OCI-LY7 (cell line): ENCODE results near the gene FAM107B. TPM values are rescaled to one million over a fixed set of nuclear protein-coding genes. Genes with fewer than 3 reads are reported as not detected.
A peak's percentile ranks its signal among the peaks of the same experiment; 100 is the strongest.

Experiments
- BruUV-seq: library from RNA; stranded (reverse); fragments of 400-500 nt; replicated peaks from 2 replicates; lab custom pipeline; 2021; lab: Mats Ljungman, UMichigan
- CTCF ChIA-PET: fragments of 300-600 bp; sonication (Branson Sonifier 250); formaldehyde crosslinking; loops from one replicate; lab custom pipeline; 2022; ENCODE audit warnings: antibody characterized with exemption; ENCODE audit not compliant: unreplicated experiment; lab: Charles Lee
- POLR2A ChIA-PET: fragments of 300-600 bp; sonication (Branson Sonifier 250); formaldehyde crosslinking; loops from one replicate; lab custom pipeline; 2022; ENCODE audit warnings: antibody characterized with exemption; lab: Charles Lee
- DNase-seq: peaks from one replicate; pipeline ENCODE4 v3.0.0-alpha.2; 2015; ENCODE audit warnings: low spot score
- H2AFZ ChIP-seq: fragments of 200-600 bp; sonication (generic), shearing (Covaris generic); 2 replicates; pipeline ENCODE4 v1.6.1; 2014; ENCODE audit warnings: mild to moderate bottlenecking, antibody characterized with exemption, low read length, moderate library complexity
- H3K27ac ChIP-seq: fragments of 200-600 bp; sonication (generic); 2 replicates; pipeline ENCODE4 v1.5.1; 2014; ENCODE audit warnings: mixed run types, low read depth, mild to moderate bottlenecking, moderate library complexity, low read length, inconsistent platforms; ENCODE audit not compliant: poor library complexity, severe bottlenecking
- H3K36me3 ChIP-seq: fragments of 200-600 bp; sonication (generic); 2 replicates; pipeline ENCODE4 v1.6.1; 2014; ENCODE audit warnings: mild to moderate bottlenecking, antibody characterized with exemption, low read length, moderate library complexity, mixed read lengths; ENCODE audit not compliant: insufficient read depth
- H3K4me1 ChIP-seq: fragments of 200-600 bp; sonication (generic); 2 replicates; pipeline ENCODE4 v1.5.1; 2014; ENCODE audit warnings: mild to moderate bottlenecking, low read length; ENCODE audit not compliant: insufficient read depth, poor library complexity, severe bottlenecking
- H3K4me2 ChIP-seq: fragments of 200-600 bp; sonication (generic); 2 replicates; pipeline ENCODE4 v1.6.1; 2014; ENCODE audit warnings: mild to moderate bottlenecking, low read length
- H3K4me3 ChIP-seq: fragments of 200-600 bp; sonication (generic); 2 replicates; pipeline ENCODE4 v1.5.1; 2014; ENCODE audit warnings: mild to moderate bottlenecking, low read depth, low read length; ENCODE audit not compliant: poor library complexity, severe bottlenecking
- H3K79me2 ChIP-seq: fragments of 200-600 bp; sonication (generic); 2 replicates; pipeline ENCODE4 v1.6.1; 2016; ENCODE audit warnings: low read depth, mild to moderate bottlenecking, low read length, moderate library complexity, mixed read lengths; ENCODE audit not compliant: insufficient read depth
- H3K9me2 ChIP-seq: fragments of 200-600 bp; sonication (generic); 2 replicates; pipeline ENCODE4 v1.6.1; 2016; ENCODE audit warnings: mild to moderate bottlenecking, low read length, mixed read lengths; ENCODE audit not compliant: insufficient read depth
- H3K9me3 ChIP-seq: fragments of 200-600 bp; sonication (generic); 2 replicates; pipeline ENCODE4 v1.6.1; 2014; ENCODE audit warnings: mild to moderate bottlenecking, mixed run types, low read length, mixed read lengths
- H4K20me1 ChIP-seq: fragments of 200-600 bp; sonication (generic); 2 replicates; pipeline ENCODE4 v1.6.1; 2014; ENCODE audit warnings: mild to moderate bottlenecking, antibody characterized with exemption, low read length, moderate library complexity, mixed read lengths; ENCODE audit not compliant: insufficient read depth
- EZH2phosphoT487 ChIP-seq: fragments of 200-600 bp; sonication (generic); IDR thresholded peaks from 2 replicates; pipeline ENCODE4 v1.6.1; 2018; ENCODE audit warnings: low read depth, borderline replicate concordance, mild to moderate bottlenecking, mixed run types, antibody characterized with exemption, low read length, moderate library complexity, mixed read lengths
- intact Hi-C: fragments of 100-400 bp; cut with micrococcal nuclease; formaldehyde crosslinking; loops from one replicate; pipeline ENCODE4 v1.10.0; 2022; ENCODE audit not compliant: unreplicated experiment
- total RNA-seq, 2 experiments: library from RNA; depleted of rRNA in 1 of 2; stranded (reverse); fragments of >200 nt in 1 of 2; shearing (Covaris generic) in 1 of 2; gene quantifications; 2 replicates each; pipeline ENCODE4 v1.2.3, GENCODE V29; 2014 to 2022
- TF ChIP-seq, protein P1 (sequence below): fragments of 200-600 bp; sonication (generic); conservative IDR thresholded peaks from 2 replicates; pipeline ENCODE4 v1.5.1; 2014; ENCODE audit warnings: mild to moderate bottlenecking, antibody characterized with exemption, low read length, moderate library complexity, mixed read lengths

FAM107B gene
- total RNA-seq, 2 experiments from 2014 or later, result 114 to 398 TPM

GRCh38 chr10:14563359-14563940 lies 211.2 kb downstream of the FAM107B start:
- Histone ChIP-seq H3K9me2 (no peaks in the 10 kb centered on the region), H3K4me2 (peak overlapping the region; percentile 71), H3K36me3 (peaks cover 84% of the 10 kb centered on the region), H2AFZ (no peak overlapping the region), H4K20me1 (peaks cover 36% of the 10 kb centered on the region; the same call in 1 of the 2 replicates), H3K79me2 (peaks cover 100% of the 10 kb centered on the region), H3K9me3 (no peaks in the 10 kb centered on the region), H3K27ac (peak overlapping the region; percentile 30), H3K4me3 (peak overlapping the region; percentile 40), H3K4me1 (peaks cover 80% of the 10 kb centered on the region)
- no peak for TF ChIP-seq EZH2phosphoT487
- TF ChIP-seq, protein P1, sequence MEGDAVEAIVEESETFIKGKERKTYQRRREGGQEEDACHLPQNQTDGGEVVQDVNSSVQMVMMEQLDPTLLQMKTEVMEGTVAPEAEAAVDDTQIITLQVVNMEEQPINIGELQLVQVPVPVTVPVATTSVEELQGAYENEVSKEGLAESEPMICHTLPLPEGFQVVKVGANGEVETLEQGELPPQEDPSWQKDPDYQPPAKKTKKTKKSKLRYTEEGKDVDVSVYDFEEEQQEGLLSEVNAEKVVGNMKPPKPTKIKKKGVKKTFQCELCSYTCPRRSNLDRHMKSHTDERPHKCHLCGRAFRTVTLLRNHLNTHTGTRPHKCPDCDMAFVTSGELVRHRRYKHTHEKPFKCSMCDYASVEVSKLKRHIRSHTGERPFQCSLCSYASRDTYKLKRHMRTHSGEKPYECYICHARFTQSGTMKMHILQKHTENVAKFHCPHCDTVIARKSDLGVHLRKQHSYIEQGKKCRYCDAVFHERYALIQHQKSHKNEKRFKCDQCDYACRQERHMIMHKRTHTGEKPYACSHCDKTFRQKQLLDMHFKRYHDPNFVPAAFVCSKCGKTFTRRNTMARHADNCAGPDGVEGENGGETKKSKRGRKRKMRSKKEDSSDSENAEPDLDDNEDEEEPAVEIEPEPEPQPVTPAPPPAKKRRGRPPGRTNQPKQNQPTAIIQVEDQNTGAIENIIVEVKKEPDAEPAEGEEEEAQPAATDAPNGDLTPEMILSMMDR, result no peak
- TSS peak; percentile 14 for BruUV-seq
- POLR2A ChIA-PET, result interaction anchor here (0.5 to 1.3 kb wide), 5 partner anchors 12 to 193 kb away, joined by 3 to 10 read pairs (median 5); no protein-coding TSS in a partner anchor
- DNase-seq, result no peak
- intact Hi-C loops, result no loop called here
- CTCF ChIA-PET, result no interaction called here

GRCh38 chr10:14563076-14563336 lies 211.7 kb downstream of the FAM107B start:
- POLR2A ChIA-PET, result interaction anchor here (0.7 to 1.2 kb wide), 5 partner anchors 14 to 275 kb away, joined by 3 to 6 read pairs (median 3); partner anchors contain the start of genes CDNF, HSPA14 and MSANTD7
- peaks cover 100% of the 10 kb centered on the region for H3K79me2 ChIP-seq
- H3K9me2 ChIP-seq, result no peaks in the 10 kb centered on the region
- H3K4me3 ChIP-seq, result peak overlapping the region; percentile 40
- H2AFZ ChIP-seq, result no peak overlapping the region
- no peaks in the 10 kb centered on the region for H3K9me3 ChIP-seq
- H3K4me1 ChIP-seq, result peaks cover 85% of the 10 kb centered on the region
- H4K20me1 ChIP-seq, result peaks cover 36% of the 10 kb centered on the region; the same call in 1 of the 2 replicates
- intact Hi-C loops, result no loop called here
- peaks cover 84% of the 10 kb centered on the region for H3K36me3 ChIP-seq
- TF ChIP-seq, protein P1, result no peak
- TF ChIP-seq EZH2phosphoT487, result no peak
- no TSS peak for BruUV-seq
- CTCF ChIA-PET, result no interaction called here
- no peak for DNase-seq
- peak overlapping the region; percentile 71 for H3K4me2 ChIP-seq
- H3K27ac ChIP-seq, result peak overlapping the region; percentile 19
